CD14-positive monocyte (primary cell): ENCODE results near the gene RPL7L1. TPM values are rescaled to one million over a fixed set of nuclear protein-coding genes. Genes with fewer than 3 reads are reported as not detected.

Experiments used
- DNase-seq, 3 donors: peaks; one replicate each; pipeline ENCODE4 v3.0.0-alpha.2; 2011 to 2022
- H2AFZ ChIP-seq: 2 replicates; pipeline ENCODE4 v1.6.0; 2012; ENCODE audit warnings: mild to moderate bottlenecking, low read depth, low read length, inconsistent platforms; ENCODE audit not compliant: insufficient read depth, poor library complexity, severe bottlenecking
- H3K27ac ChIP-seq, 2 donors: 1 replicate in 1 of 2; 2 replicates in 1 of 2; pipeline ENCODE4 v1.5.1; 2012 to 2013; ENCODE audit warnings: low read length in 2 of 2, control low read depth in 1 of 2, inconsistent platforms in 1 of 2, low read depth in 1 of 2, mild to moderate bottlenecking in 1 of 2
- H3K27me3 ChIP-seq, 2 donors: one replicate each; pipeline versions ENCODE4 v1.6.0 to v1.6.1; 2011 to 2013; ENCODE audit warnings: low read length in 2 of 2; ENCODE audit not compliant: control insufficient read depth in 2 of 2, insufficient read depth in 2 of 2
- H3K36me3 ChIP-seq, 2 donors: replicated peaks in 1 of 2; 1 replicate in 1 of 2; 2 replicates in 1 of 2; pipeline versions ENCODE4 v1.5.1 to v1.6.1; 2012 to 2013; ENCODE audit warnings: low read length in 2 of 2, control low read depth in 1 of 2, inconsistent platforms in 1 of 2, mild to moderate bottlenecking in 1 of 2; ENCODE audit not compliant: insufficient read depth in 2 of 2, control insufficient read depth in 1 of 2
- H3K4me1 ChIP-seq, 2 donors: 1 replicate in 1 of 2; 2 replicates in 1 of 2; pipeline versions ENCODE4 v1.5.1 to v1.6.1; 2012 to 2013; ENCODE audit warnings: low read length in 2 of 2, control low read depth in 1 of 2, inconsistent platforms in 1 of 2, mild to moderate bottlenecking in 1 of 2, moderate library complexity in 1 of 2; ENCODE audit not compliant: insufficient read depth in 2 of 2, control insufficient read depth in 1 of 2
- H3K4me2 ChIP-seq: replicated peaks from 2 replicates; pipeline ENCODE3; 2012; ENCODE audit warnings: low read length, moderate library complexity, mild to moderate bottlenecking; ENCODE audit not compliant: poor library complexity, severe bottlenecking; ENCODE audit errors: extremely low read depth
- H3K4me3 ChIP-seq, 3 experiments: fragments of 200-600 bp in 1 of 3; sonication (generic) in 1 of 3; replicated peaks in 1 of 3; 1 replicate in 2 of 3; 2 replicates in 1 of 3; pipeline ENCODE4 v1.5.1; 2011 to 2013; ENCODE audit warnings: low read length in 3 of 3, mild to moderate bottlenecking in 3 of 3, control low read depth in 2 of 3, low read depth in 2 of 3, inconsistent platforms in 1 of 3, moderate library complexity in 1 of 3
- H3K79me2 ChIP-seq: 2 replicates; pipeline ENCODE4 v1.6.0; 2012; ENCODE audit warnings: mild to moderate bottlenecking, control low read depth, inconsistent platforms, low read length, moderate library complexity; ENCODE audit not compliant: insufficient read depth
- H3K9ac ChIP-seq: 2 replicates; pipeline ENCODE4 v1.6.0; 2017; ENCODE audit warnings: low read length, mild to moderate bottlenecking; ENCODE audit not compliant: insufficient read depth, poor library complexity, severe bottlenecking
- H3K9me3 ChIP-seq, 2 donors: replicated peaks in 1 of 2; 1 replicate in 1 of 2; 2 replicates in 1 of 2; pipeline versions ENCODE4 v1.5.1 to v1.6.1; 2012 to 2013; ENCODE audit warnings: low read length in 2 of 2, control low read depth in 1 of 2; ENCODE audit not compliant: control insufficient read depth in 1 of 2, insufficient read depth in 1 of 2
- H4K20me1 ChIP-seq: 2 replicates; pipeline ENCODE4 v1.6.0; 2012; ENCODE audit warnings: mild to moderate bottlenecking, low read length, control low read depth, moderate library complexity; ENCODE audit not compliant: insufficient read depth
- H3K27ac Mint-ChIP-seq, 7 donors: one replicate each; pipeline ENCODE4 v1.8.0; 2020; ENCODE audit warnings: mild to moderate bottlenecking in 7 of 7, mixed read lengths in 7 of 7, moderate library complexity in 6 of 7, inconsistent platforms in 2 of 7
- H3K27me3 Mint-ChIP-seq, 3 donors: one replicate each; pipeline ENCODE4 v1.8.0; 2021 to 2022; ENCODE audit warnings: low read depth in 3 of 3, mild to moderate bottlenecking in 3 of 3, mixed read lengths in 3 of 3, moderate library complexity in 3 of 3, inconsistent platforms in 1 of 3
- H3K36me3 Mint-ChIP-seq, 2 donors: one replicate each; pipeline ENCODE4 v1.8.0; 2020; ENCODE audit warnings: mixed read lengths in 2 of 2, inconsistent platforms in 1 of 2, mild to moderate bottlenecking in 1 of 2
- H3K4me1 Mint-ChIP-seq: one replicate; pipeline ENCODE4 v1.8.0; 2020; ENCODE audit warnings: mild to moderate bottlenecking, mixed read lengths
- H3K4me3 Mint-ChIP-seq, 2 donors: one replicate each; pipeline ENCODE4 v1.8.0; 2020; ENCODE audit warnings: mild to moderate bottlenecking in 2 of 2, mixed read lengths in 2 of 2, moderate library complexity in 1 of 2
- H3K9me3 Mint-ChIP-seq, 7 donors: one replicate each; pipeline ENCODE4 v1.8.0; 2020 to 2022; ENCODE audit warnings: mixed read lengths in 7 of 7, mild to moderate bottlenecking in 6 of 7, moderate library complexity in 6 of 7, inconsistent platforms in 2 of 7
- CTCF ChIP-seq: fragments of 200-600 bp; IDR thresholded peaks from one replicate; pipeline ENCODE4 v1.8.0; 2022; ENCODE audit warnings: antibody characterized with exemption, mild to moderate bottlenecking
- WGBS: methylation state at CpG from one replicate; pipeline ENCODE4 v1.1.5; 2013; ENCODE audit warnings: missing lambda C conversion rate; ENCODE audit not compliant: insufficient coverage; 5-methylcytosine and 5-hydroxymethylcytosine counted together
- intact Hi-C, 2 donors: fragments of 100-400 bp; cut with micrococcal nuclease; formaldehyde crosslinking; loops; one replicate each; pipeline versions ENCODE4 v1.15.0 to v1.15.1; 2023
- polyA minus RNA-seq: library from RNA; depleted of rRNA, polyadenylated mRNA; stranded (reverse); fragments of >200 nt; gene quantifications from 2 replicates; pipeline ENCODE4 v1.2.3, GENCODE V29; 2012
- polyA plus RNA-seq, 3 donors: library from polyadenylated mRNA; depleted of rRNA in 1 of 3; unstranded in 2 of 3; stranded (reverse) in 1 of 3; fragments of 300-500 nt in 2 of 3; fragments of >200 nt in 1 of 3; fragmentation: Illumina TruSeq in 2 of 3; gene quantifications; 1 replicate in 2 of 3; 2 replicates in 1 of 3; pipeline ENCODE4 v1.2.3, GENCODE V29; 2012 to 2021
- total RNA-seq, 12 experiments: library from RNA in 1 of 12; stranded (reverse) in 1 of 12; fragments of 120-200 nt in 1 of 12; gene quantifications; one replicate each; pipeline ENCODE4 v1.2.4 and lab custom pipeline; 2013 to 2026; ENCODE audit warnings: mixed read lengths in 6 of 12, inconsistent platforms in 1 of 12

Gene RPL7L1
- 61.1 TPM for total RNA-seq (2013)
- 10 to 100 TPM in 2 of 3 donors, 1 to 10 TPM in 1; 7.6 to 35.5 (median 29.7) TPM for polyA plus RNA-seq
- 16.9 and 29.7 TPM in 2 replicates for polyA minus RNA-seq
- total RNA-seq (lab: John Stamatoyannopoulos, UW), result 30.1 to 91.0 (median 50.4) reads per million in 11 experiments

GRCh38 chr6:42879372-42880239 is at the start of gene RPL7L1:
TSS of gene RPL7L1 (plus strand) at chr6:42879616. CDS start at chr6:42879911, 295 bp downstream.
- peak within 1 kb of the TSS; percentile 89 for H3K4me2 ChIP-seq
- intact Hi-C loops, result loop anchor here (2.0 to 5.0 kb wide), 2 partner anchors 13 to 217 kb away; no protein-coding TSS in a partner anchor
- H3K36me3 ChIP-seq, result peaks cover 22 to 30% of the 10 kb centered on the region in 2 donors
- peak within 1 kb of the TSS; percentile 96 for H3K9ac ChIP-seq
- peak within 1 kb of the TSS; percentile 53 to 98 (median 89) for H3K4me3 ChIP-seq
- H3K4me1 ChIP-seq, result peaks cover 14 to 19% of the 10 kb centered on the region in 2 donors
- DNase-seq, result peak; percentile 76 to 87 (median 80)
- no peaks in the 10 kb centered on the region for H3K9me3 Mint-ChIP-seq
- peak within 1 kb of the TSS; percentile 98 to 99 for H3K4me3 Mint-ChIP-seq
- 0% methylated on average over 35 of the region's 41 CpGs for WGBS
- no peaks in the 10 kb centered on the region for H3K27me3 ChIP-seq
- peaks cover 48% of the 10 kb centered on the region for H3K79me2 ChIP-seq
- peak within 1 kb of the TSS; percentile 63 to 98 for H3K27ac ChIP-seq
- H3K4me1 Mint-ChIP-seq, result peaks cover 16% of the 10 kb centered on the region
- peak within 1 kb of the TSS; percentile 98 to 100 (median 100) for H3K27ac Mint-ChIP-seq
- peaks cover 17 to 33% of the 10 kb centered on the region in 2 donors for H3K36me3 Mint-ChIP-seq
- peak within 1 kb of the TSS; percentile 100 for H2AFZ ChIP-seq
- no peak for TF ChIP-seq CTCF
- H4K20me1 ChIP-seq, result no peaks in the 10 kb centered on the region
- H3K9me3 ChIP-seq, result no peaks in the 10 kb centered on the region
- peaks cover 0 to 2% (median 0%) of the 10 kb centered on the region in 3 donors for H3K27me3 Mint-ChIP-seq

- Mint-ChIP-seq H3K27me3 (no peaks in the 10 kb centered on the region), H3K4me1 (no peaks in the 10 kb centered on the region), H3K4me3 (no peak overlapping the region), H3K27ac (no peak overlapping the region), H3K9me3 (peaks cover 0 to 2% (median 0%) of the 10 kb centered on the region in 7 donors), H3K36me3 (peaks cover 65 to 87% of the 10 kb centered on the region in 2 donors)
- intact Hi-C loops, result no loop called here
- Histone ChIP-seq H3K4me2 (no peak overlapping the region), H4K20me1 (peaks cover 19% of the 10 kb centered on the region), H3K79me2 (peaks cover 2% of the 10 kb centered on the region), H3K9me3 (no peaks in the 10 kb centered on the region), H2AFZ (no peak overlapping the region), H3K9ac (no peak overlapping the region), H3K27ac (no peak overlapping the region), H3K27me3 (no peaks in the 10 kb centered on the region), H3K4me3 (no peak overlapping the region), H3K4me1 (no peaks in the 10 kb centered on the region), H3K36me3 (peaks cover 54 to 86% of the 10 kb centered on the region in 2 donors)
- 95% methylated on average over 2 of the region's 3 CpGs for WGBS
- DNase-seq, result no peak
- no peak for TF ChIP-seq CTCF
Measured at GRCh38 chr6:42831237-42831636, 48.2 kb upstream of the RPL7L1 start.
